Activated naive CD4-positive, alpha-beta T cell treated with anti-CD3 and anti-CD28 coated beads, Interleukin-2, amount 50 U/mL, for 24 hours (primary cell): ENCODE results near the gene MDFIC.

Experiments
- H3K27ac Mint-ChIP-seq: one replicate; pipeline ENCODE4 v1.8.0; 2021; ENCODE audit warnings: mild to moderate bottlenecking, mixed read lengths
- H3K27me3 Mint-ChIP-seq: one replicate; pipeline ENCODE4 v1.8.0; 2021; ENCODE audit warnings: mixed read lengths
- H3K36me3 Mint-ChIP-seq: one replicate; pipeline ENCODE4 v1.8.0; 2021; ENCODE audit warnings: mixed read lengths
- H3K4me1 Mint-ChIP-seq: one replicate; pipeline ENCODE4 v1.8.0; 2021; ENCODE audit warnings: mixed read lengths
- H3K4me3 Mint-ChIP-seq: one replicate; pipeline ENCODE4 v1.8.0; 2021; ENCODE audit warnings: mild to moderate bottlenecking, mixed read lengths
- H3K9me3 Mint-ChIP-seq: one replicate; pipeline ENCODE4 v1.8.0; 2021; ENCODE audit warnings: mixed read lengths

The MDFIC gene

DNA sequence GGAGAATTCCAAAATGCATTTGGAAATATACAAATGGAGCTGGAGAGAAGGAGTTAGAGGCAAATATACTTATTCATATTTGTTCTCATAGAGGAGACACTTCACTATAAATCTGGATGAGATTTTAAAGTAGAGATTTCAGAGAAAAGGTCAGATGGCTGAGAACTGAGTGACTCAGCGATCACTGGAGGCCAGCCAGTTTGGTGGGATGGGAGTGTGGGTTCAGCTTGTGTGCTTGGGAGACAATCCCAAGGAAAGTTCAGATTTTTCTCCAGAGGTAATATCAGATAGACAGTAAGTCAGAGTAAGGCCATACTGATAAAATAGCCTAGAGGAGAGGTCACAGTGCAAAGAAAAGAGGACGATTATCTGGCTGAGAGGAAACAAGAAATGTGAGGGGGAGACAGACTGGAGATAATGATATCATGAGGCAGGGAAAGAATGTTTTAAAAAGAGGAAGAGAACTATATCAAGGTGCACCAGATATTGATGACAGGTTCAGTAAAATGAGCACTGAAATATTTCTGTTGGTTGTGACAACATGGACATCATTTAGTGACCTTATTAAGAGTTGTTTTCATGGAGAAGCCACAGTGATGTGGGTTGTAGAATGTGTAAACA lies 67.0 kb downstream of the MDFIC start:
- no peaks in the 10 kb centered on the region for H3K9me3 Mint-ChIP-seq
- no peak overlapping the region for H3K27ac Mint-ChIP-seq
- no peak overlapping the region for H3K4me3 Mint-ChIP-seq
- peaks cover 39% of the 10 kb centered on the region for H3K36me3 Mint-ChIP-seq
- peaks cover 53% of the 10 kb centered on the region for H3K4me1 Mint-ChIP-seq
- H3K27me3 Mint-ChIP-seq: no peaks in the 10 kb centered on the region

DNA sequence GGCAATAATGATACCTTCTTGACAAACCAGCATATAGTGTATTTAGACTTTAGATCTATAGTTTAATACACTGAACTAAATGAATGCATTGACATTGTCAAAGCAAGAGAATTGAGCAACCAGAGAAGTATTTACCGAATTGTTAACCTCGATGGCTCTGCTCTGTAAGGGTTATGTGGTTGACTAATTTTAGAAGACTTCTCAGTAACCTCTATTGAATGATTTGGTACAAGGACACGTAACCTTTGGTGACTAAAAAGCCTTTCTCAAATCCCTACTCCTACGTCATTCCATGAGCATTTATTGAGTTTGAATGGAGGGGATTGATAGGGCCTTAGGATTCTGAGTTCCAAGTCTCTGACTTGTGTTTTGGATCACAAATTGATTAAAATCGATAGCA lies 67.6 kb downstream of the MDFIC start:
- Mint-ChIP-seq H3K4me1 (peaks cover 55% of the 10 kb centered on the region), H3K36me3 (peaks cover 39% of the 10 kb centered on the region), H3K4me3 (no peak overlapping the region), H3K27ac (no peak overlapping the region), H3K9me3 (no peaks in the 10 kb centered on the region), H3K27me3 (no peaks in the 10 kb centered on the region)

DNA sequence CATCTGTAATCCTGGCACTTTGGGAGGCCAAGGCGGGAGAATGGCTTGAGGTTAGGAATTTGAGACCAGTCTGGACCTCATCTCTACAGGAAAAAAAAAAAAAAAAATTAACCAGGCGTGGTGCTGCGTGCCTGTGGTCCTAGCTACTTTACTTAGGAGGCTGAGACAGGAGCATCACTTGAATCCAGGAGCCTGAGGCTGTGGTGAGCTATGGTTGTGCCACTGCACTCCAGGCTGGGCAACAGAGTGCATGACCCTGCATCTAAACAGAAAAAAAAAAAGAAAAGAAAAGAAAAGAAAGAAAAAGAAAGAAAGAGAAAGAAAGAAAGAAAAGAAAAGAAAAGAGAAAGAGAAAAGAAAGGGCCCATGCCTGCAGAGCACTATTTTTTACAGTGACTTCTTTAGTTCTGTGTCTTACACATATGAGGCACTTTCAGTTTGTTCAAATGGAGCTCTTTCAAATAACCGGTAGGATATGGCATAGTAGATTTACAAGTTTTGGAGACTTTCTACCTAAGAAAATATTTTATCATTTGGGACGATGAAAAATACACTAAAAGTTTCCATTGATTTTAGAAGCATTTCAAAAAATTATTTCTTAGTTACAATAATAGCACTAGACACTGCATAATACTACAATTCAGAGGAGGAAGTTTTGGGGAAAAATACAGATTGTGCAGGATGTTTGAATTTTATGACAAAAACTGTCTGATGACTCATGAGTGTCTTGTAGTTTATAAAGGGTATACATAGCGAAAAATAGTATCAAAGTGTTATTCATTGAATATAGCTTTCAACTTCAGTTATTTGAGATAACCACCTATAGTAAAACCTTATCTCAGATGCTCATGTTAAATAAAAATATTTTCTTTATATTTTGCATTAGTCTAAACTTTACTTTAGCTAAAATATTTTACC lies 75.9 kb downstream of the MDFIC start:
- H3K4me3 Mint-ChIP-seq: peak overlapping the region; percentile 65
- no peaks in the 10 kb centered on the region for H3K27me3 Mint-ChIP-seq
- peaks cover 51% of the 10 kb centered on the region for H3K36me3 Mint-ChIP-seq
- H3K27ac Mint-ChIP-seq: peak overlapping the region; percentile 36
- peaks cover 85% of the 10 kb centered on the region for H3K4me1 Mint-ChIP-seq
- no peaks in the 10 kb centered on the region for H3K9me3 Mint-ChIP-seq

DNA sequence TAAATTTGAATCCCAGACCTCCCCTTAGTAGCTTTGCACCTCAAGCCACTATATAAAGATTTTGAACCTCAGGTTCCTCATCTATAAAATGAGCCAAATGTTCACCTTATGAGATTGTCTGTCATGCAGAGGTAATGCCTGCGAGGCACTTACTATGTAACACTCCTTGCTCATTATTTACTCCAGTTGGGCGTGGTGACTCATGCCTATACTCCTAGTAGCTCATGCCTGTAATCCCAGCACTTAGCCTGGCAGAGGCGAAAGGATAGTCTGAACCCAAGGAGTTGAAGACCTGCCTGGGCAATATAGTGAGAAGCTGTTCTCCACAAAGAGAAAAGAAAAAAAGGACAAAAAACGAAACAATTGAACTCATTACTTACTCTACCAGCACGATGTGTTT lies 82.2 kb downstream of the MDFIC start:
- Mint-ChIP-seq H3K4me1 (peaks cover 81% of the 10 kb centered on the region), H3K27me3 (no peaks in the 10 kb centered on the region), H3K36me3 (peaks cover 35% of the 10 kb centered on the region), H3K9me3 (no peaks in the 10 kb centered on the region), H3K4me3 (no peak overlapping the region), H3K27ac (peak overlapping the region; percentile 13)

DNA sequence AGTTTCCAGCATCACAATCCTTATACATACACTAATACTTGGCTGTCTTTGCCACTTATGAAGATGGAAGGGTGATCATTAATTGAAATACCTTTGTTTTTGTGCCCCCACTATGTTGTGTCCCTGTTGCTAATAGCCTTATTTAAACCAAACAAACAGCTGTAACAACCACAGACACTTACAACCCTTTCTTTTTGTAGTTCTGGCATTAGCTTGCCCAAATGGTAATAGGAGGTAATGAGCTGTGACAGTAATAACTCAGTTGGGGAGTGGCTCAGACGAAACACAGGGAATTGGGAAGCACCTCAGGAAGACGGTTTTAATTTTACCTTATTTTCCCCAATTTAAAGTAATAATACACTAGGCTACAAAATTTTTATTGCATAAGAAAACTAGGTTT lies 83.4 kb downstream of the MDFIC start:
- Mint-ChIP-seq H3K36me3 (peaks cover 34% of the 10 kb centered on the region), H3K27ac (peak overlapping the region; percentile 57), H3K4me3 (no peak overlapping the region), H3K27me3 (no peaks in the 10 kb centered on the region), H3K9me3 (no peaks in the 10 kb centered on the region), H3K4me1 (peaks cover 91% of the 10 kb centered on the region)

DNA sequence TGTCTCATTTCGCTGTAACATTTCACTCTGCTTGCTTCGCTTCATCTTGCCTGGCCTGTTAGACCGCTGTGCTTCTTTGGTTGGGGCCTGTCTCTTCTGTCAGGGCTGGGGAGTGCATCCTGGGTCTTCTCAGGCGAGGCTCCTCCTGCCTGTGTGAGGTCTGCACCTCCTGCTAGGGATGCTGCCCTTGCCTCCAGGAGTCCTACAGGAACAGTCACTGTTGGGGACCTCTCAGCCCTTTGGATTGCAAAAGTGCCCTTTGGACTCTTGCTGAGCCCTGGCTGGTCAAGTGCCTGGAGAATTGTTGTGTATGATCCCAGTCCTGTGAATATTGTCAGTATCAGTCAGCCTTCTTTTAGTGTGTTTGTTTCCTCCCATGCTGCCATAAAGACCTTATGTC lies 84.1 kb downstream of the MDFIC start:
- Mint-ChIP-seq H3K27ac (peak overlapping the region; percentile 47), H3K4me1 (peaks cover 90% of the 10 kb centered on the region), H3K4me3 (peak overlapping the region; percentile 44), H3K27me3 (no peaks in the 10 kb centered on the region), H3K9me3 (no peaks in the 10 kb centered on the region), H3K36me3 (peaks cover 31% of the 10 kb centered on the region)

DNA sequence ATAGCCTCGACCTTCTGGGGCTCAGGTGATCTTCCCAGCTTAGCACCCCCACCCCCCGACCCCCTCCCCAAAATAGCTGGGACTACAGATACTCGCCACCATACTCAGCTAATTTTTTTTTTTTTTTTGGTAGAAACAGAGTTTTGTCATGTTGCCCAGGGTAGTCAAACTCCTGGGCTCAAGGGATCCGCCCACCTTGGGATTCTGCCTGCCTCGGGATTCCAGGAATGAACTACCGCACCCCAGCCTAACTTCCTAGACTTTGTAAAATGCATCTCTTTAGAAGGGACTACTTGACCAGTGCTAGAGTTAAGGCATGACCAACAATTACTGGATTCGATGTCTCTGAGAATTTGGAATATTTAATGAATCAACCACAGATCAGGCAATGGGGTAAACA lies 85.9 kb downstream of the MDFIC start:
- Mint-ChIP-seq H3K9me3 (peaks cover 7% of the 10 kb centered on the region), H3K36me3 (peaks cover 30% of the 10 kb centered on the region), H3K27me3 (no peaks in the 10 kb centered on the region), H3K4me3 (peak overlapping the region; percentile 49), H3K27ac (peak overlapping the region; percentile 91), H3K4me1 (peaks cover 91% of the 10 kb centered on the region)

DNA sequence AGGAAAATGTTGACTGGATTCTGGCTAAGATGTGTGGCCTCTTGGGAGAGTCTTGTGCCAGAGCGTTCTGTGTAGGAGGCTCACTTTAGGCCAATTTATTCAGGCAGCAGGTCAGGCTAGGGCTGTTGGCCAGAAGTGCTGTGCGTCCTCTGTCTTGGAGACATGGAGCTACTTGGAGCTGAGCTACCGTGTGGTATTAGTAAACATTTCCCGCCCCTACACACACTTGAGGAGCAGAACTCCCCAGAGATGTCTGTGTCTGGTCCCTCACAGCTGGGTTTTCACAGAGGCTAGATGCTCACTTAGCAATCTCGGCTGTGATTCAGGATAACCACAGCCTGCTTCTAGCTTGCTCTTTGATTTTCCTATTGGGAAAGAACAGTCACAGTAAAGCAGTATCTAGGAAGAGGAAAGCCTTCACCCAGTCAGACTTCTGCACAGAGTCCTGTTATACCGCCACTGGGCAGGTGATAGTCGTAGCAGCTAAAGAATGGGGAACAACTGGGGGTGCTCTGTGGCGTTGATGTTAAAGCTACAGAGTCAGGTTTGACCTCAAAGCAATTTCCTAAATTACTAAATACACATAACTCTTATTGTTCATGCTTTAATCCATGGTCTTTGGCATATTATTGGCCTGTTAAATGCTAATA lies 86.7 kb downstream of the MDFIC start:
- peaks cover 7% of the 10 kb centered on the region for H3K9me3 Mint-ChIP-seq
- peak overlapping the region; percentile 91 for H3K27ac Mint-ChIP-seq
- peaks cover 25% of the 10 kb centered on the region for H3K36me3 Mint-ChIP-seq
- H3K4me1 Mint-ChIP-seq: peaks cover 87% of the 10 kb centered on the region
- peak overlapping the region; percentile 74 for H3K4me3 Mint-ChIP-seq
- H3K27me3 Mint-ChIP-seq: no peaks in the 10 kb centered on the region

DNA sequence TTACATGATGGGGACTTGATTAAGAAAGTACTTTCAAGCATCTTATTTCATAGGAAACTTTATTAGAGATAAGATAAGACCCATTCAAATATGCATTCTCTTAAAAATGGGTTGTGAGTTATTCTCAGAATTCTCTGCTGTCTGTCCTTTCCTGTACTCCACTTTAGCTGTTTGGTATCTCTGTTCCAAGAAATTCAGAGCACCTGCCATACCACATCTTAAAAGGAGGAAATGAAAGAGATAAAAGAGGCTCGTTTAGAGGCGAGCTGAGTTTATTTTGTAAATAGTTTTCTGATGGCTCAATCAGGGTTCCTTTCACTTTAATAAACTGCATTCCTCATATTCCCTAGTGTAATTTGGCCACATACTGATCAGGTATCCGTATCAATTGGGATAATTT lies 87.2 kb downstream of the MDFIC start:
- Mint-ChIP-seq H3K27me3 (no peaks in the 10 kb centered on the region), H3K36me3 (peaks cover 23% of the 10 kb centered on the region), H3K9me3 (peaks cover 7% of the 10 kb centered on the region), H3K27ac (peak overlapping the region; percentile 90), H3K4me3 (peak overlapping the region; percentile 74), H3K4me1 (peaks cover 88% of the 10 kb centered on the region)

DNA sequence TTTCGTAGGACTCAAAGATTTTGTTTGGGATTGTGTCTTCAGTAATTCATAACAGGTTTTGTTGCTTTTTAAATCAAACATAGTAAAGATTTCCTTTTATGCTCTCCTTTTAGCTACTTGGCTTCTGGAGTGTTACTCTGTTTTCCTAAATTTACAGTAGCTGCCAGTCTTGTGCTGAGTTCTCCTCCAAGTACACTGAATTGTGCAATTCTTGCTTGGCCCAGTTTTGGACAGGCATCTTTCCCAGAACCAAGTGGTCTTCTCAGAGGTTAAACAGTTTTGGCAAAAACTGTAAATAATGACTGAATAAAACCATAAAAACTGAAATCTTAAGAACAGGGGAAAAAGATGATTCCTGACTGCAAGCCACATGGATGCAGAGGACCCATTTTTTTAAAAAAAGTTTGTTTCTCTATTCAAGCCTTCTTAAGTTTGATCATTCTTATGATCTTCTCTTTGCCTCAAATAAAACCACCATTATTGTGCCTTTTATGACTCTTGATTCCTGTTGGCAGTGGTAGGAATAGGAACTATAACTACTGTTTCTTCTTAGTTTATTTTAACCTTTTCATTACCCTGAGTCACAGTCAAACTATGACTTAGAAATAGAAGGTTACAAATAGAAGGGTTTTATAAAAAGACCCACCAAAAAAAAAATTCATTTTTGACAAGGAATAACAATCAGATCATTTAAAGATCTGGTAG lies 88.0 kb downstream of the MDFIC start:
- peaks cover 20% of the 10 kb centered on the region for H3K36me3 Mint-ChIP-seq

DNA sequence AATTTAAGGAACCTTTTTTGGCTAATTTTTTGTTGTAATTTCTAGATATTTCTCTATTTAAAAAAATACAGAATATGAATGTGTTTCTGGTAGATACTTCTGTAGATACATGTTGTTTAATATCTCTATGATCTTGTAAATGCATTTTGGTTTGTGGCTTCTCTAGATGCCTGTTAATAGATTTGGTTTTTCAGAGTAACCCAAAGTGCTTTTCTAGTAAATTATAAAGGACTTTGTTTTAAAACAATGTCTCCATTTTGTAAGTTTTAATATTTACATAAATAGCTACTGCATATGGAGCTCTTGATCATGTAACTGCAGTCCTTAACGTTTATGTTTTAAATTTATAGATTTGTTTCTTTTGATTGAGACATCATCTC lies 88.5 kb downstream of the MDFIC start:
- H3K4me3 Mint-ChIP-seq: no peak overlapping the region

More for the DNA sequence above, 88.0 kb downstream of the MDFIC start:
- Mint-ChIP-seq H3K4me1 (peaks cover 88% of the 10 kb centered on the region), H3K4me3 (peak overlapping the region; percentile 74), H3K9me3 (peaks cover 7% of the 10 kb centered on the region), H3K27ac (peak overlapping the region; percentile 90), H3K27me3 (no peaks in the 10 kb centered on the region)

DNA sequence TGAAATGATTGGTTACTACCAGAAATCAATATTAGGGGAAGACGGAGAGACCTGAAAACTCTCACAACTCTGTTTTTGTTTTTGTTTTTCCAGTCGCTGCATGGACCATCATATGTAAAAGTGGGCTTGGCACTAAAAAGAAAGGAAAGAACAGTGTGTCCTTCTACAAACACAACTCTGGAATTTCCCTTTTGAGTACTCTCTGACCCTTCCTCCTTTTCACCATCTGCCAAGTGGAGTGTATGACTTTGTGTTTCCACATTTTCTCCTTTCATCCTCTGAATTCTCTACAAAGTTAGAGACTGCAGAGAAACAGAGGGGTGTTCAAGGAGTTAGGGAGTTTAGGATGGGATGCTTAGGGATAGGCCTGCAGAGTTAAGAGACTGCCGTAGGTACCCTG lies 92.0 kb downstream of the MDFIC start:
- Mint-ChIP-seq H3K27me3 (no peaks in the 10 kb centered on the region), H3K27ac (peak overlapping the region; percentile 17), H3K4me1 (peaks cover 74% of the 10 kb centered on the region), H3K9me3 (peaks cover 7% of the 10 kb centered on the region), H3K36me3 (peaks cover 23% of the 10 kb centered on the region), H3K4me3 (no peak overlapping the region)

More for the DNA sequence above, 88.5 kb downstream of the MDFIC start:
- H3K4me1 Mint-ChIP-seq: peaks cover 88% of the 10 kb centered on the region
- no peak overlapping the region for H3K27ac Mint-ChIP-seq
- H3K27me3 Mint-ChIP-seq: no peaks in the 10 kb centered on the region
- H3K9me3 Mint-ChIP-seq: peaks cover 7% of the 10 kb centered on the region
- peaks cover 20% of the 10 kb centered on the region for H3K36me3 Mint-ChIP-seq

DNA sequence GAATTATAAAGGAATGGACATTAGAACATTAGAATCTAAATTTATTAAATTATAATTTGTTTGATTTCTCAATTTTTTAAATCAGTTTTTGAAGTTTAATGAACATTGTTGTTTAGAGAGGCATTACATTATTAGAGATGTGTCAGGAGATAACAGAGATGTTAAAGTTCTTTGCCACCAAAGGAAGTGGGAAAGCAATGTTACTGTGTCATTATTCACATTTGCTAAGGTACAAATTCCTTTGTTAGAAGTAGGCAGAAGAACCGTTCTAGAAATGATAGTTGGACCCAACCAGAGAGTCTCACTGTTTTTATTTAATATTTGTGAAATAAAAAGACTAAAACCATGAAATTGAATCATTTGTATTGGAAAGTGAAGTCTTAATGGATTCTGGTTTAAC lies 92.9 kb downstream of the MDFIC start:
- Mint-ChIP-seq H3K4me3 (no peak overlapping the region), H3K36me3 (peaks cover 23% of the 10 kb centered on the region), H3K9me3 (peaks cover 7% of the 10 kb centered on the region), H3K27ac (no peak overlapping the region), H3K4me1 (peaks cover 72% of the 10 kb centered on the region), H3K27me3 (no peaks in the 10 kb centered on the region)

DNA sequence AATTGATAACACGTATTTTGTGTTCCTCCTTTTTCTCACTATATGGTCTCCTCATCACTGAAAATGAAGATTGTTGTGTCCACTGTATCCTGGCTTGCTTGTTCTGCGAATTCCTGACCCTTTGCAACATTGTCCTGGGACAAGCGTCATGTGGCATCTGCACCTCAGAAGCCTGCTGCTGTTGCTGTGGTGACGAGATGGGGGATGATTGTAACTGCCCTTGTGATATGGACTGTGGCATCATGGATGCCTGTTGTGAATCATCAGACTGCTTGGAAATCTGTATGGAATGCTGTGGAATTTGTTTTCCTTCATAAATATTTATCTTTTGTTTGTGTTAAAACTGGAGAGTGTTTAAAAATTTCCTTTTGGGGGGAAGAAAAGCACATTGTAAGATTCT lies 93.7 kb downstream of the MDFIC start:
- H3K36me3 Mint-ChIP-seq: peaks cover 23% of the 10 kb centered on the region
- peak overlapping the region; percentile 56 for H3K27ac Mint-ChIP-seq
- peaks cover 68% of the 10 kb centered on the region for H3K4me1 Mint-ChIP-seq

DNA sequence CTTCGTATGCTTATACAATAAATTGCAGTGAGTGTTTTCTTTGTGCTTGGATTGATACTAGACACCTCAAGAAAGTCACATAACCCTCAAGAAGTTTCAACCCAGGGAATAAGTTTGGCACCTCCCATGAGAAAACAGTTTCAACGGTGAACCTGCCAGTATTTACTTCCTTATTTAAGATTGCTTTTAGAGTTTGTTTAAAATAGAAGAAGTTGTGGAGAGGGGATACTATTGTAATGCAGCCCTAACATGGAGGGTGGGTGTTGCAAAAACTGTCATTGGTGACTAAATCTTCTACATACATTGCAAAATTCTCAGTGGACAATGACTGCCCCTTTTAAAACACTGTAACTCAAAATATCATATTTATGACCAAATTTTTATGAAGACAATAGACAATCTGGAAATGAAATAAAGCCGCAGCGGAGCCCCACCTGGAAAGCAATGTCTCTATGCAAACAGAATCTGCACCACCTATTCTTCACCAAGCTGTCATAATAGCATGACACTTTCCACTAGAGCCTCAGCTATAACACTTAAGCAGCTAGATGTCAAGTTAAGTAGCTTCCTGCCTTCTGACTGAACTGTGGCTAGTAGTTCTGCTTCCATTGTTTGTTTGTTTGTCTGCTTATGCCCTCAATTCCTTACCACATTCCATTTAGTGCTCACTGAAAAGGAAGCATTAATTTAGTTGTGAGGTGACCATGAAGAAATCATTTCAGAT lies 98.2 kb downstream of the MDFIC start:
- Mint-ChIP-seq H3K36me3 (peaks cover 9% of the 10 kb centered on the region), H3K4me3 (no peak overlapping the region), H3K4me1 (peaks cover 55% of the 10 kb centered on the region), H3K27ac (peak overlapping the region; percentile 12), H3K9me3 (no peaks in the 10 kb centered on the region), H3K27me3 (no peaks in the 10 kb centered on the region)

More for the DNA sequence above, 93.7 kb downstream of the MDFIC start:
- no peaks in the 10 kb centered on the region for H3K27me3 Mint-ChIP-seq
- H3K4me3 Mint-ChIP-seq: no peak overlapping the region
- peaks cover 7% of the 10 kb centered on the region for H3K9me3 Mint-ChIP-seq
